B cell (primary cell): ENCODE data around the gene ZNF282. TPM values are rescaled to one million over a fixed set of nuclear protein-coding genes. Genes with fewer than 3 reads are reported as not detected.

ENCODE experiments used
- ATAC-seq: fragments of 200-7000 bp; cut with Tn5 transposase; one replicate; pipeline ENCODE4 v1.10.0; 2021; ENCODE audit warnings: low read depth, mild to moderate bottlenecking, moderate number of reproducible peaks, moderate library complexity
- CTCF ChIA-PET: fragments of 350-600 bp; sonication (Branson Sonifier 250); formaldehyde crosslinking; loops from one replicate; lab custom pipeline; 2021; ENCODE audit warnings: antibody characterized with exemption, inconsistent platforms; lab: Charles Lee
- POLR2A ChIA-PET: fragments of 350-600 bp; sonication (Branson Sonifier 250); formaldehyde crosslinking; loops from one replicate; lab custom pipeline; 2021; ENCODE audit warnings: antibody characterized with exemption; lab: Charles Lee
- DNase-seq: peaks from one replicate; pipeline ENCODE4 v3.0.0; 2013
- H2AFZ ChIP-seq: 2 replicates; pipeline ENCODE4 v1.6.1; 2012; ENCODE audit warnings: mild to moderate bottlenecking, low read depth, low read length; ENCODE audit not compliant: insufficient read depth, poor library complexity, severe bottlenecking
- H3K27ac ChIP-seq, 2 donors: 1 replicate in 1 of 2; 2 replicates in 1 of 2; pipeline ENCODE4 v1.5.1; 2012 to 2013; ENCODE audit warnings: low read length in 2 of 2, mild to moderate bottlenecking in 2 of 2, moderate library complexity in 1 of 2
- H3K27me3 ChIP-seq, 4 experiments: fragments of 200-600 bp in 1 of 4; sonication (generic) in 1 of 4; replicated peaks in 1 of 4; 1 replicate in 2 of 4; 2 replicates in 2 of 4; pipeline versions ENCODE4 v1.6.1 to v1.7.0; 2013 to 2016; ENCODE audit warnings: low read length in 3 of 4, mild to moderate bottlenecking in 2 of 4, mixed read lengths in 1 of 4, moderate library complexity in 1 of 4; ENCODE audit not compliant: insufficient read depth in 4 of 4, control insufficient read depth in 3 of 4; ENCODE audit errors: control extremely low read depth in 1 of 4
- H3K36me3 ChIP-seq, 2 experiments: replicated peaks in 1 of 2; 1 replicate in 1 of 2; 2 replicates in 1 of 2; pipeline versions ENCODE4 v1.6.1 to v1.7.1; 2013; ENCODE audit warnings: low read length in 1 of 2; ENCODE audit not compliant: insufficient read depth in 2 of 2, control insufficient read depth in 1 of 2; ENCODE audit errors: control extremely low read depth in 1 of 2, extremely low read depth in 1 of 2
- H3K4me1 ChIP-seq, 2 donors: fragments of 200-600 bp in 1 of 2; sonication (generic) in 1 of 2; 1 replicate in 1 of 2; 2 replicates in 1 of 2; pipeline versions ENCODE4 v1.5.1 to v1.6.1; 2013 to 2017; ENCODE audit warnings: low read length in 2 of 2; ENCODE audit not compliant: control insufficient read depth in 2 of 2, insufficient read depth in 2 of 2
- H3K4me2 ChIP-seq: replicated peaks from 2 replicates; pipeline ENCODE3; 2012; ENCODE audit warnings: mild to moderate bottlenecking, low read depth, low read length; ENCODE audit not compliant: poor library complexity, severe bottlenecking
- H3K4me3 ChIP-seq, 5 experiments: fragments of 200-600 bp in 1 of 5; sonication (generic) in 1 of 5; 1 replicate in 3 of 5; 2 replicates in 2 of 5; pipeline versions ENCODE4 v1.5.1 to v1.7.0; 2011 to 2016; ENCODE audit warnings: low read length in 4 of 5, mild to moderate bottlenecking in 4 of 5, low read depth in 2 of 5, control low read depth in 1 of 5, moderate library complexity in 1 of 5; ENCODE audit not compliant: insufficient read depth in 1 of 5; ENCODE audit errors: control extremely low read depth in 1 of 5, extremely low read depth in 1 of 5
- H3K79me2 ChIP-seq: fragments of 200-600 bp; sonication (generic); one replicate; pipeline ENCODE4 v1.6.0; 2016; ENCODE audit warnings: low read length; ENCODE audit not compliant: control insufficient read depth, insufficient read depth
- H3K9ac ChIP-seq: fragments of 200-600 bp; sonication (generic); 2 replicates; pipeline ENCODE4 v1.6.1; 2017; ENCODE audit warnings: mild to moderate bottlenecking, low read length, moderate library complexity
- H3K9me3 ChIP-seq, 3 donors: one replicate each; pipeline versions ENCODE4 v1.6.1 to v1.7.1; 2013; ENCODE audit warnings: low read length in 2 of 3; ENCODE audit not compliant: control insufficient read depth in 2 of 3, insufficient read depth in 1 of 3; ENCODE audit errors: control extremely low read depth in 1 of 3
- H4K20me1 ChIP-seq: 2 replicates; pipeline ENCODE4 v1.6.0; 2012; ENCODE audit warnings: mild to moderate bottlenecking, low read length; ENCODE audit not compliant: insufficient read depth, control insufficient read depth, poor library complexity, severe bottlenecking
- H3K27ac Mint-ChIP-seq: one replicate; pipeline ENCODE4 v1.8.0; 2021; ENCODE audit warnings: mixed read lengths
- H3K27me3 Mint-ChIP-seq: one replicate; pipeline ENCODE4 v1.8.0; 2021; ENCODE audit warnings: mixed read lengths
- H3K4me1 Mint-ChIP-seq: one replicate; pipeline ENCODE4 v1.8.0; 2021; ENCODE audit warnings: mixed read lengths
- H3K4me3 Mint-ChIP-seq: one replicate; pipeline ENCODE4 v1.8.0; 2021; ENCODE audit warnings: mixed read lengths
- H3K9me3 Mint-ChIP-seq: one replicate; pipeline ENCODE4 v1.8.0; 2022; ENCODE audit warnings: mixed read lengths; ENCODE audit not compliant: insufficient read depth
- CTCF ChIP-seq: fragments of 200-600 bp; IDR thresholded peaks from one replicate; pipeline ENCODE4 v1.8.0; 2022; ENCODE audit warnings: antibody characterized with exemption, mild to moderate bottlenecking
- EZH2 ChIP-seq: IDR thresholded peaks from 2 replicates; pipeline ENCODE4 v1.6.1; 2012; ENCODE audit warnings: borderline replicate concordance, low read depth, mild to moderate bottlenecking, moderate library complexity, low read length; ENCODE audit not compliant: insufficient read depth, poor library complexity, severe bottlenecking
- WGBS: methylation state at CpG from one replicate; pipeline ENCODE4 v1.1.5; 2013; ENCODE audit warnings: missing lambda C conversion rate; ENCODE audit not compliant: insufficient coverage; 5-methylcytosine and 5-hydroxymethylcytosine counted together
- intact Hi-C: fragments of 100-400 bp; cut with micrococcal nuclease; formaldehyde crosslinking; loops from one replicate; pipeline ENCODE4 v1.10.0; 2022
- polyA plus RNA-seq: library from polyadenylated mRNA; depleted of rRNA; stranded (reverse); fragments of >200 nt; gene quantifications from 2 replicates; pipeline ENCODE4 v1.2.3, GENCODE V29; 2012
- total RNA-seq, 2 donors: library from RNA; stranded (reverse); fragments of 120-200 nt in 1 of 2; gene quantifications; 1 replicate in 1 of 2; 2 replicates in 1 of 2; pipeline versions ENCODE4 v1.2.3 to v1.2.4, GENCODE V29; 2013 to 2022

ZNF282 gene
- total and polyA plus RNA-seq, 2 donors (not counting 1 experiment from before 2014, with no cell fraction given), result 8.3 to 25.7 TPM

- peak overlapping the region; percentile 60 to 92 (median 79) for H3K4me3 ChIP-seq
- H3K9me3 Mint-ChIP-seq, result no peaks in the 10 kb centered on the region
- DNase-seq (no peak), ATAC-seq (no peak)
- H4K20me1 ChIP-seq, result peaks cover 10% of the 10 kb centered on the region
- intact Hi-C loops, result loop anchor here (5.0 kb wide), 4 partner anchors 49 to 641 kb away; partner anchors contain the start of genes ZNF398, ZNF425 and ZNF862
- peak overlapping the region in 1 of 2 donors; percentile 62 for H3K27ac ChIP-seq
- 4% methylated on average over 13 of the region's 17 CpGs for WGBS
- H3K27me3 ChIP-seq, result no peaks in the 10 kb centered on the region
- H3K79me2 ChIP-seq, result peaks cover 31% of the 10 kb centered on the region
- H3K4me1 Mint-ChIP-seq, result peaks cover 33% of the 10 kb centered on the region
- peaks cover 14 to 18% of the 10 kb centered on the region in 2 donors for H3K4me1 ChIP-seq
- POLR2A ChIA-PET, result interaction anchor here (1.2 kb wide), 1 partner anchor 227 kb away, joined by 3 read pairs; no protein-coding TSS in a partner anchor
- H3K9me3 ChIP-seq, result no peaks in the 10 kb centered on the region
- H3K27ac Mint-ChIP-seq, result peak overlapping the region; percentile 79
- CTCF ChIA-PET, result interaction anchor here (1.3 to 2.4 kb wide), 8 partner anchors 15 to 191 kb away, joined by 3 to 18 read pairs (median 6); partner anchors contain the start of genes ZNF398, ZNF425 and ZNF783
- H3K27me3 Mint-ChIP-seq, result no peaks in the 10 kb centered on the region
- peak overlapping the region; percentile 90 for H3K4me2 ChIP-seq
- H3K4me3 Mint-ChIP-seq, result peak overlapping the region; percentile 89
- TF ChIP-seq CTCF, result no peak
- no peak for TF ChIP-seq EZH2
- H3K9ac ChIP-seq, result peak overlapping the region; percentile 94
- peaks cover 6 to 20% of the 10 kb centered on the region in 2 experiments for H3K36me3 ChIP-seq
- H2AFZ ChIP-seq, result peak overlapping the region; percentile 94
Observed at GRCh38 chr7:149196151-149196704, 882 bp downstream of the ZNF282 start.

GRCh38 chr7:149196705-149197171 is 1.4 kb downstream of the ZNF282 start:
- Histone ChIP-seq H2AFZ (peak overlapping the region; percentile 94), H3K79me2 (peaks cover 33% of the 10 kb centered on the region), H3K36me3 (peaks cover 6 to 20% of the 10 kb centered on the region in 2 experiments), H3K27ac (peak overlapping the region in 1 of 2 donors; percentile 62), H3K4me3 (peak overlapping the region; percentile 60 to 92 (median 79)), H3K4me1 (peaks cover 14 to 18% of the 10 kb centered on the region in 2 donors), H3K27me3 (no peaks in the 10 kb centered on the region), H3K4me2 (peak overlapping the region; percentile 90), H4K20me1 (peaks cover 10% of the 10 kb centered on the region), H3K9ac (peak overlapping the region; percentile 94), H3K9me3 (no peaks in the 10 kb centered on the region)
- Mint-ChIP-seq H3K4me3 (peak overlapping the region; percentile 89), H3K9me3 (no peaks in the 10 kb centered on the region), H3K27me3 (no peaks in the 10 kb centered on the region), H3K4me1 (peaks cover 30% of the 10 kb centered on the region), H3K27ac (peak overlapping the region; percentile 70)
- TF ChIP-seq CTCF (no peak), EZH2 (no peak)
- intact Hi-C loops, result loop anchor here (5.0 kb wide), 4 partner anchors 49 to 641 kb away; partner anchors contain the start of genes ZNF398, ZNF425 and ZNF862
- ChIA-PET POLR2A (no interaction called here), CTCF (interaction anchor here (1.4 to 2.4 kb wide), 3 partner anchors 49 to 131 kb away, joined by 4 to 18 read pairs (median 9); partner anchors contain the start of genes ZNF398 and ZNF783)
- no peak for ATAC-seq
- DNase-seq, result peak; percentile 29
- WGBS, result 25% methylated on average over 7 of the region's 7 CpGs
